H1 (cell line): Measurements from ENCODE around the gene GRM7. TPM values are rescaled to one million over a fixed set of nuclear protein-coding genes. Genes with fewer than 3 reads are reported as not detected.

ENCODE experiments used
- CTCF ChIA-PET: fragments of 300-600 bp; sonication (Branson Sonifier 250); formaldehyde crosslinking; loops from one replicate; lab custom pipeline; 2021; ENCODE audit not compliant: partially characterized antibody; lab: Charles Lee
- POLR2A ChIA-PET: fragments of 300-600 bp; sonication (Branson Sonifier 250); formaldehyde crosslinking; loops from one replicate; lab custom pipeline; 2021; ENCODE audit warnings: inconsistent platforms; ENCODE audit not compliant: partially characterized antibody; lab: Charles Lee
- DNase-seq, 2 experiments: peaks; one replicate each; pipeline versions ENCODE4 v3.0.0 to v3.0.0-alpha.2; 2010 to 2022; ENCODE audit warnings: low spot score in 2 of 2, low read depth in 1 of 2, mixed read lengths in 1 of 2
- FAIRE-seq: peaks from 2 replicates; lab custom pipeline; 2011; peaks lifted over from hg19 to GRCh38; lab: Jason Lieb, UNC
- H2AFZ ChIP-seq: 2 replicates; pipeline ENCODE4 v1.8.1; 2012; ENCODE audit warnings: low read length, inconsistent platforms
- H2AK5ac ChIP-seq: 2 replicates; pipeline ENCODE4 v1.6.1; 2013; ENCODE audit warnings: low read depth, low read length
- H2BK120ac ChIP-seq: replicated peaks from 2 replicates; pipeline ENCODE3; 2013; ENCODE audit warnings: low read depth, low read length, inconsistent platforms
- H2BK12ac ChIP-seq: 2 replicates; pipeline ENCODE4 v1.6.1; 2013; ENCODE audit warnings: low read depth, low read length
- H2BK15ac ChIP-seq: 2 replicates; pipeline ENCODE4 v1.6.1; 2013; ENCODE audit warnings: low read length
- H2BK20ac ChIP-seq: 2 replicates; pipeline ENCODE4 v1.6.1; 2013; ENCODE audit warnings: low read length
- H2BK5ac ChIP-seq: 2 replicates; pipeline ENCODE4 v1.6.1; 2013; ENCODE audit warnings: low read depth, low read length
- H3K14ac ChIP-seq: 2 replicates; pipeline ENCODE4 v1.6.1; 2013; ENCODE audit warnings: inconsistent platforms; ENCODE audit not compliant: insufficient read length
- H3K18ac ChIP-seq: 2 replicates; pipeline ENCODE4 v1.6.1; 2013; ENCODE audit warnings: low read length; ENCODE audit errors: extremely low read depth
- H3K23ac ChIP-seq: 2 replicates; pipeline ENCODE4 v1.6.1; 2013; ENCODE audit warnings: inconsistent platforms; ENCODE audit not compliant: insufficient read length
- H3K23me2 ChIP-seq: 2 replicates; pipeline ENCODE4 v1.6.1; 2013; ENCODE audit warnings: low read depth, low read length
- H3K27ac ChIP-seq: 2 replicates; pipeline ENCODE4 v1.6.1; 2011; ENCODE audit warnings: low read depth, low read length, inconsistent platforms
- H3K27me3 ChIP-seq, 4 experiments: replicated peaks in 1 of 4; 1 replicate in 1 of 4; 2 replicates in 3 of 4; pipeline versions ENCODE4 v1.6.1 to v1.8.1; 2011 to 2013; ENCODE audit warnings: low read length in 3 of 4, mild to moderate bottlenecking in 3 of 4, inconsistent platforms in 2 of 4, mixed read lengths in 2 of 4, moderate library complexity in 1 of 4; ENCODE audit not compliant: control insufficient read depth in 3 of 4, insufficient read depth in 3 of 4; ENCODE audit errors: extremely low read depth in 1 of 4
- H3K36me3 ChIP-seq, 4 experiments: 2 replicates each; pipeline versions ENCODE4 v1.6.1 to v1.8.1; 2011 to 2013; ENCODE audit warnings: mild to moderate bottlenecking in 4 of 4, low read length in 3 of 4, moderate library complexity in 2 of 4, control low read depth in 1 of 4, inconsistent platforms in 1 of 4; ENCODE audit not compliant: insufficient read depth in 4 of 4, control insufficient read depth in 2 of 4
- H3K4ac ChIP-seq: replicated peaks from 2 replicates; pipeline ENCODE3; 2013; ENCODE audit warnings: low read length, low read depth, mixed read lengths, inconsistent platforms; ENCODE audit not compliant: insufficient read length
- H3K4me1 ChIP-seq, 4 experiments: replicated peaks in 1 of 4; 1 replicate in 1 of 4; 2 replicates in 3 of 4; pipeline versions ENCODE4 v1.6.1 to v1.8.1; 2011 to 2013; ENCODE audit warnings: low read length in 3 of 4, inconsistent platforms in 2 of 4, mixed read lengths in 1 of 4; ENCODE audit not compliant: insufficient read depth in 4 of 4, control insufficient read depth in 3 of 4
- H3K4me2 ChIP-seq, 2 experiments: 2 replicates each; pipeline versions ENCODE4 v1.6.1 to v1.8.1; 2011 to 2013; ENCODE audit warnings: low read depth in 2 of 2, low read length in 2 of 2, control low read depth in 1 of 2, inconsistent platforms in 1 of 2, mild to moderate bottlenecking in 1 of 2; ENCODE audit not compliant: insufficient read depth in 1 of 2
- H3K4me3 ChIP-seq, 4 experiments: fragments of 200-600, 300-600 bp in 1 of 4; sonication (generic), shearing (Covaris generic), sonication (Bioruptor Twin) in 1 of 4; 2 replicates each; pipeline versions ENCODE4 v1.5.1 to v1.8.1; 2011 to 2016; ENCODE audit warnings: low read length in 4 of 4, low read depth in 3 of 4, control low read depth in 2 of 4, inconsistent platforms in 2 of 4, mild to moderate bottlenecking in 2 of 4, mixed read lengths in 1 of 4, moderate library complexity in 1 of 4; ENCODE audit not compliant: insufficient read depth in 2 of 4; ENCODE audit errors: extremely low read depth in 1 of 4
- H3K56ac ChIP-seq: replicated peaks from 2 replicates; pipeline ENCODE3; 2013; ENCODE audit warnings: low read depth, mild to moderate bottlenecking, mixed read lengths, low read length, inconsistent platforms; ENCODE audit not compliant: insufficient read length
- H3K79me1 ChIP-seq: 2 replicates; pipeline ENCODE4 v1.6.1; 2013; ENCODE audit warnings: low read depth, low read length, control low read depth
- H3K79me2 ChIP-seq, 2 experiments: 2 replicates each; pipeline versions ENCODE4 v1.6.1 to v1.8.1; 2012 to 2013; ENCODE audit warnings: low read length in 2 of 2, mild to moderate bottlenecking in 2 of 2, inconsistent platforms in 1 of 2; ENCODE audit not compliant: insufficient read depth in 2 of 2, control insufficient read depth in 1 of 2
- H3K9ac ChIP-seq, 4 experiments: replicated peaks in 1 of 4; 1 replicate in 1 of 4; 2 replicates in 3 of 4; pipeline versions ENCODE4 v1.6.1 to v1.8.1; 2011 to 2013; ENCODE audit warnings: low read depth in 3 of 4, low read length in 3 of 4, control low read depth in 2 of 4, mild to moderate bottlenecking in 2 of 4, moderate library complexity in 2 of 4, inconsistent platforms in 1 of 4; ENCODE audit errors: extremely low read depth in 1 of 4
- H3K9me3 ChIP-seq, 2 experiments: 2 replicates each; pipeline versions ENCODE4 v1.6.1 to v1.8.1; 2012 to 2013; ENCODE audit warnings: mild to moderate bottlenecking in 2 of 2, moderate library complexity in 2 of 2, control low read depth in 1 of 2, inconsistent platforms in 1 of 2, low read depth in 1 of 2, low read length in 1 of 2, mixed read lengths in 1 of 2; ENCODE audit not compliant: insufficient read depth in 2 of 2
- H4K20me1 ChIP-seq, 2 experiments: replicated peaks in 1 of 2; 2 replicates each; pipeline versions ENCODE3 to v1.8.1; 2011 to 2013; ENCODE audit warnings: inconsistent platforms in 2 of 2, low read length in 2 of 2, mild to moderate bottlenecking in 1 of 2; ENCODE audit not compliant: insufficient read depth in 2 of 2, control insufficient read depth in 1 of 2
- H4K5ac ChIP-seq: 2 replicates; pipeline ENCODE4 v1.6.1; 2013; ENCODE audit warnings: low read length, low read depth, mixed read lengths, inconsistent platforms; ENCODE audit not compliant: insufficient read length
- H4K8ac ChIP-seq: 2 replicates; pipeline ENCODE4 v1.8.0; 2013; ENCODE audit warnings: mild to moderate bottlenecking, moderate library complexity, low read length, inconsistent platforms; ENCODE audit not compliant: insufficient read depth; ENCODE audit errors: extremely low read depth
- H4K91ac ChIP-seq: replicated peaks from 2 replicates; pipeline ENCODE3; 2013; ENCODE audit warnings: low read length, mixed read lengths, inconsistent platforms; ENCODE audit not compliant: insufficient read length
- ATF2 ChIP-seq: IDR thresholded peaks from 2 replicates; pipeline ENCODE4 v1.6.1; 2012; ENCODE audit warnings: low read length, inconsistent platforms
- EZH2 ChIP-seq: fragments of 200-600 bp; sonication (generic); IDR thresholded peaks from 2 replicates; pipeline ENCODE4 v1.7.1; 2012; ENCODE audit warnings: low read depth, mild to moderate bottlenecking, moderate library complexity, low read length, inconsistent platforms; ENCODE audit not compliant: severe bottlenecking
- MAX ChIP-seq: IDR thresholded peaks from 2 replicates; pipeline ENCODE4 v1.6.1; 2012; ENCODE audit warnings: inconsistent platforms
- RNF2 ChIP-seq: fragments of 200-900, 300-1000 bp; sonication (generic); IDR thresholded peaks from 2 replicates; pipeline ENCODE4 v1.7.1; 2016; ENCODE audit warnings: borderline replicate concordance, low read depth, mild to moderate bottlenecking, antibody characterized with exemption, low read length; ENCODE audit not compliant: poor library complexity, severe bottlenecking; ENCODE audit errors: missing control alignments
- SUZ12 ChIP-seq: fragments of 200-600 bp; sonication (generic); IDR thresholded peaks from 2 replicates; pipeline ENCODE4 v1.6.1; 2012; ENCODE audit warnings: mild to moderate bottlenecking, inconsistent platforms, low read length, moderate library complexity, mixed read lengths
- WGBS, 2 experiments: shearing (Covaris generic) in 1 of 2; methylation state at CpG; one replicate each; pipeline versions ENCODE4 v1.1.6 to v1.1.7; 2013 to 2015; ENCODE audit warnings: low lambda C conversion rate in 2 of 2, mixed read lengths in 2 of 2, inconsistent platforms in 1 of 2, low coverage in 1 of 2, missing lambda C conversion rate in 1 of 2; ENCODE audit not compliant: insufficient replicate concordance in 2 of 2, insufficient coverage in 1 of 2, insufficient read length in 1 of 2; ENCODE audit errors: extremely low coverage in 1 of 2, missing lambda C conversion rate in 1 of 2; 5-methylcytosine and 5-hydroxymethylcytosine counted together
- polyA plus RNA-seq, 7 experiments: library from polyadenylated mRNA; depleted of rRNA in 3 of 7; stranded (reverse) in 5 of 7; unstranded in 2 of 7; fragments of >200 nt in 5 of 7; fragments of 200-250 nt in 2 of 7; gene quantifications; 1 replicate in 5 of 7; 2 replicates in 1 of 7; 4 replicates in 1 of 7; pipeline versions ENCODE4 v1.2.1 to v1.2.3, GENCODE V29; 2011 to 2013; ENCODE audit warnings: missing spikeins in 2 of 7, mixed read lengths in 2 of 7
- total RNA-seq: library from RNA; stranded (reverse); fragmentation: NEBNext Ultra II Directional; extraction: Animal tissue kit (Norgen Biotek cat#: 25700); gene quantifications from 2 replicates; pipeline ENCODE4 v1.2.1, GENCODE V29; 2021

Gene GRM7
- total and polyA plus RNA-seq, 2 of the 8 experiments (the other 6 are each of a cell fraction or from before 2014, with no cell fraction given), result 0.17 to 0.24 TPM

GRCh38 chr3:6862041-6862879 is 1.3 kb downstream of the GRM7 start:
- no peak overlapping the region for H3K23ac ChIP-seq
- H4K8ac ChIP-seq, result no peak overlapping the region
- TF ChIP-seq MAX, result peak; percentile 25; the same call in 1 of the 2 replicates
- TF ChIP-seq SUZ12, result peak; percentile 58
- TF ChIP-seq ATF2, result no peak
- TF ChIP-seq EZH2, result peak; percentile 82
- TF ChIP-seq RNF2, result peak; percentile 49
- H4K91ac ChIP-seq, result no peak overlapping the region
- H4K5ac ChIP-seq, result no peak overlapping the region
- no peak overlapping the region for H2BK12ac ChIP-seq
- H3K4me1 ChIP-seq, result peaks cover 0 to 12% (median 6%) of the 10 kb centered on the region in 4 experiments; a peak in 6 of 7 replicates
- H2BK15ac ChIP-seq, result no peak overlapping the region
- CTCF ChIA-PET, result no interaction called here
- POLR2A ChIA-PET, result no interaction called here
- no peaks in the 10 kb centered on the region for H3K36me3 ChIP-seq
- FAIRE-seq (no peak), DNase-seq (peak in 1 of 2 experiments; percentile 59)
- H3K23me2 ChIP-seq, result peaks cover 17% of the 10 kb centered on the region
- no peaks in the 10 kb centered on the region for H3K79me2 ChIP-seq
- H2AFZ ChIP-seq, result peak overlapping the region; percentile 26; the same call in 1 of the 2 replicates
- H2BK20ac ChIP-seq, result no peak overlapping the region
- peak overlapping the region; percentile 98 for H3K4me2 ChIP-seq
- no peaks in the 10 kb centered on the region; a peak in 1 of 4 replicates for H3K9me3 ChIP-seq
- H2AK5ac ChIP-seq, result no peak overlapping the region
- no peak overlapping the region for H2BK120ac ChIP-seq
- WGBS, 2 experiments, result 4% methylated on average over 35 of the region's 45 CpGs; no CpG with 5 or more reads in 1 of the 2 experiments
- H3K56ac ChIP-seq, result no peak overlapping the region
- H3K14ac ChIP-seq, result no peak overlapping the region
- H3K4me3 ChIP-seq, result peak overlapping the region; percentile 35 to 82 (median 74)
- H3K27ac ChIP-seq, result no peak overlapping the region
- no peak overlapping the region; a peak in 1 of 7 replicates for H3K9ac ChIP-seq
- peaks cover 31 to 60% (median 51%) of the 10 kb centered on the region in 4 experiments for H3K27me3 ChIP-seq
- H3K4ac ChIP-seq, result no peak overlapping the region
- H2BK5ac ChIP-seq, result no peak overlapping the region
- no peak overlapping the region for H3K18ac ChIP-seq
- H3K79me1 ChIP-seq, result no peaks in the 10 kb centered on the region
- peaks cover 0 to 2% of the 10 kb centered on the region in 2 experiments for H4K20me1 ChIP-seq
